Measurements from ENCODE around the gene CALY.

GRCh38 chr10:133336577-133337369 lies at the start of gene CALY:
- TF ChIP-seq CTCF (IDR thresholded peaks at IDR 0.05) = no peak
- TF ChIP-seq POLR2A (IDR thresholded peaks at IDR 0.05) = no peak

Data from heart left ventricle (tissue), 13 donors.